Mesendoderm (in vitro differentiated cells): ENCODE measurements around the gene AKAP11.

Experiments
- DNase-seq: peaks from one replicate; pipeline ENCODE4 v3.0.0; 2013
- H2AK5ac ChIP-seq: 2 replicates; pipeline ENCODE4 v1.6.1; 2013; ENCODE audit warnings: low read length, inconsistent platforms
- H2BK120ac ChIP-seq: 2 replicates; pipeline ENCODE4 v1.6.1; 2013; ENCODE audit warnings: low read depth, mild to moderate bottlenecking, low read length, moderate library complexity, mixed read lengths
- H2BK15ac ChIP-seq: replicated peaks from 2 replicates; pipeline ENCODE4 v1.6.1; 2013; ENCODE audit warnings: low read depth, mild to moderate bottlenecking, moderate library complexity
- H2BK5ac ChIP-seq: 2 replicates; pipeline ENCODE4 v1.6.1; 2013; ENCODE audit warnings: low read length, inconsistent platforms
- H3K18ac ChIP-seq: 2 replicates; pipeline ENCODE4 v1.6.1; 2013; ENCODE audit warnings: mild to moderate bottlenecking, low read length, mixed read lengths
- H3K23ac ChIP-seq: one replicate; pipeline ENCODE4 v1.6.1; 2013; ENCODE audit warnings: low read length
- H3K27ac ChIP-seq: 2 replicates; pipeline ENCODE4 v1.5.1; 2013; ENCODE audit warnings: low read depth, mild to moderate bottlenecking, inconsistent platforms, low read length, moderate library complexity
- H3K27me3 ChIP-seq: 2 replicates; pipeline ENCODE4 v1.6.1; 2013; ENCODE audit warnings: low read length, control low read depth, mild to moderate bottlenecking, inconsistent platforms; ENCODE audit not compliant: insufficient read depth, poor library complexity
- H3K36me3 ChIP-seq: 2 replicates; pipeline ENCODE4 v1.6.1; 2013; ENCODE audit warnings: low read length, inconsistent platforms; ENCODE audit not compliant: control insufficient read depth, insufficient read depth
- H3K4ac ChIP-seq: one replicate; pipeline ENCODE4 v1.6.1; 2013; ENCODE audit warnings: low read depth, mild to moderate bottlenecking, low read length, moderate library complexity
- H3K4me1 ChIP-seq: 2 replicates; pipeline ENCODE4 v1.6.1; 2013; ENCODE audit warnings: low read depth, low read length, inconsistent platforms; ENCODE audit not compliant: control insufficient read depth
- H3K4me2 ChIP-seq: 2 replicates; pipeline ENCODE4 v1.6.1; 2013; ENCODE audit warnings: low read length
- H3K4me3 ChIP-seq: 2 replicates; pipeline ENCODE4 v1.5.1; 2013; ENCODE audit warnings: mild to moderate bottlenecking, low read length
- H3K56ac ChIP-seq: one replicate; pipeline ENCODE4 v1.6.1; 2013; ENCODE audit warnings: low read length
- H3K79me1 ChIP-seq: 2 replicates; pipeline ENCODE4 v1.6.1; 2013; ENCODE audit warnings: low read length, inconsistent platforms
- H3K79me2 ChIP-seq: 2 replicates; pipeline ENCODE4 v1.6.1; 2013; ENCODE audit warnings: mild to moderate bottlenecking, low read length; ENCODE audit not compliant: control insufficient read depth, insufficient read depth
- H3K9ac ChIP-seq: 2 replicates; pipeline ENCODE4 v1.6.1; 2013; ENCODE audit warnings: low read length, inconsistent platforms
- H4K5ac ChIP-seq: one replicate; pipeline ENCODE4 v1.6.1; 2013; ENCODE audit warnings: low read length
- H4K8ac ChIP-seq: one replicate; pipeline ENCODE4 v1.6.1; 2013; ENCODE audit warnings: low read depth, mild to moderate bottlenecking, control low read depth, low read length, moderate library complexity
- WGBS: extraction: QIAGEN DNeasy Blood & Tissue Kit; methylation state at CpG from one replicate; pipeline ENCODE4 v1.1.7; 2013; ENCODE audit warnings: low lambda C conversion rate, missing lambda C conversion rate; ENCODE audit not compliant: insufficient coverage; ENCODE audit errors: extremely low coverage; 5-methylcytosine and 5-hydroxymethylcytosine counted together

The AKAP11 gene

GRCh38 chr13:42275098-42275471 is 3.1 kb downstream of the AKAP11 start:
- H2BK15ac ChIP-seq: no peak overlapping the region
- H2AK5ac ChIP-seq: no peak overlapping the region
- H2BK5ac ChIP-seq: no peak overlapping the region
- peaks cover 10% of the 10 kb centered on the region for H3K79me2 ChIP-seq
- no peak for DNase-seq
- no peak overlapping the region for H3K4ac ChIP-seq
- no peak overlapping the region for H4K5ac ChIP-seq
- WGBS: no CpG with 5 or more reads among the region's 2 CpGs
- no peak overlapping the region for H3K4me2 ChIP-seq
- no peak overlapping the region for H3K23ac ChIP-seq
- peaks cover 2% of the 10 kb centered on the region for H3K4me1 ChIP-seq
- no peak overlapping the region for H4K8ac ChIP-seq
- H3K4me3 ChIP-seq: no peak overlapping the region
- no peaks in the 10 kb centered on the region for H3K27me3 ChIP-seq
- no peak overlapping the region for H3K56ac ChIP-seq
- peaks cover 11% of the 10 kb centered on the region for H3K79me1 ChIP-seq
- no peak overlapping the region for H3K18ac ChIP-seq
- no peaks in the 10 kb centered on the region for H3K36me3 ChIP-seq
- no peak overlapping the region for H3K27ac ChIP-seq
- no peak overlapping the region for H3K9ac ChIP-seq
- H2BK120ac ChIP-seq: no peak overlapping the region

GRCh38 chr13:42275506-42275905 is 3.6 kb downstream of the AKAP11 start:
- no peak overlapping the region for H4K5ac ChIP-seq
- no peak overlapping the region for H2BK120ac ChIP-seq
- no peak overlapping the region for H3K9ac ChIP-seq
- no peak overlapping the region for H3K18ac ChIP-seq
- no peak overlapping the region for H3K56ac ChIP-seq
- DNase-seq: no peak
- H3K4ac ChIP-seq: no peak overlapping the region
- H2BK5ac ChIP-seq: no peak overlapping the region
- peaks cover 2% of the 10 kb centered on the region for H3K4me1 ChIP-seq
- no peak overlapping the region for H2BK15ac ChIP-seq
- H3K79me1 ChIP-seq: peaks cover 11% of the 10 kb centered on the region
- peaks cover 10% of the 10 kb centered on the region for H3K79me2 ChIP-seq
- no peak overlapping the region for H2AK5ac ChIP-seq
- H3K36me3 ChIP-seq: no peaks in the 10 kb centered on the region
- H3K4me2 ChIP-seq: no peak overlapping the region
- no peak overlapping the region for H3K27ac ChIP-seq
- no peaks in the 10 kb centered on the region for H3K27me3 ChIP-seq
- H4K8ac ChIP-seq: no peak overlapping the region
- no peak overlapping the region for H3K23ac ChIP-seq
- H3K4me3 ChIP-seq: no peak overlapping the region
- WGBS: no CpG with 5 or more reads among the region's 4 CpGs

GRCh38 chr13:42276683-42277082 is 4.7 kb downstream of the AKAP11 start:
- no peak overlapping the region for H3K18ac ChIP-seq
- no peak overlapping the region for H3K56ac ChIP-seq
- H3K27ac ChIP-seq: no peak overlapping the region
- H3K4me1 ChIP-seq: peaks cover 2% of the 10 kb centered on the region
- no CpG with 5 or more reads among the region's 3 CpGs for WGBS
- no peak overlapping the region for H2BK120ac ChIP-seq
- H4K5ac ChIP-seq: no peak overlapping the region
- H3K23ac ChIP-seq: no peak overlapping the region
- no peaks in the 10 kb centered on the region for H3K36me3 ChIP-seq
- no peak overlapping the region for H3K4ac ChIP-seq
- H3K79me1 ChIP-seq: peaks cover 13% of the 10 kb centered on the region
- no peak overlapping the region for H4K8ac ChIP-seq
- H2AK5ac ChIP-seq: no peak overlapping the region
- H3K79me2 ChIP-seq: peaks cover 12% of the 10 kb centered on the region
- no peak overlapping the region for H2BK5ac ChIP-seq
- H3K4me2 ChIP-seq: no peak overlapping the region
- no peaks in the 10 kb centered on the region for H3K27me3 ChIP-seq
- no peak for DNase-seq
- H3K4me3 ChIP-seq: no peak overlapping the region
- no peak overlapping the region for H3K9ac ChIP-seq
- H2BK15ac ChIP-seq: no peak overlapping the region

GRCh38 chr13:42277618-42278276 is 5.8 kb downstream of the AKAP11 start:
- no peak overlapping the region for H3K9ac ChIP-seq
- DNase-seq: no peak
- no peak overlapping the region for H3K4ac ChIP-seq
- peaks cover 13% of the 10 kb centered on the region for H3K79me1 ChIP-seq
- H2BK120ac ChIP-seq: no peak overlapping the region
- no peak overlapping the region for H4K8ac ChIP-seq
- no peak overlapping the region for H3K56ac ChIP-seq
- H3K4me2 ChIP-seq: no peak overlapping the region
- no peak overlapping the region for H3K18ac ChIP-seq
- no peak overlapping the region for H4K5ac ChIP-seq
- no peak overlapping the region for H3K4me3 ChIP-seq
- no peak overlapping the region for H3K23ac ChIP-seq
- no peak overlapping the region for H2BK5ac ChIP-seq
- H3K36me3 ChIP-seq: no peaks in the 10 kb centered on the region
- WGBS: no CpG with 5 or more reads among the region's 7 CpGs
- peaks cover 12% of the 10 kb centered on the region for H3K79me2 ChIP-seq
- no peak overlapping the region for H2AK5ac ChIP-seq
- H3K27ac ChIP-seq: no peak overlapping the region
- peaks cover 2% of the 10 kb centered on the region for H3K4me1 ChIP-seq
- H2BK15ac ChIP-seq: no peak overlapping the region
- H3K27me3 ChIP-seq: no peaks in the 10 kb centered on the region

- Histone ChIP-seq H3K9ac (no peak overlapping the region), H3K23ac (no peak overlapping the region), H4K5ac (no peak overlapping the region), H3K79me1 (peaks cover 12% of the 10 kb centered on the region), H2AK5ac (no peak overlapping the region), H3K79me2 (peaks cover 9% of the 10 kb centered on the region), H2BK5ac (no peak overlapping the region), H2BK120ac (no peak overlapping the region), H3K4ac (no peak overlapping the region), H3K18ac (no peak overlapping the region), H3K27me3 (no peaks in the 10 kb centered on the region), H3K4me2 (no peak overlapping the region), H3K27ac (no peak overlapping the region), H3K4me3 (no peak overlapping the region), H3K56ac (no peak overlapping the region), H3K4me1 (peaks cover 3% of the 10 kb centered on the region), H3K36me3 (no peaks in the 10 kb centered on the region), H4K8ac (no peak overlapping the region), H2BK15ac (no peak overlapping the region)
- WGBS: no CpG with 5 or more reads among the region's 6 CpGs
- DNase-seq: no peak
These were observed 7.1 kb downstream of the AKAP11 start for GRCh38 chr13:42279080-42279479.

GRCh38 chr13:42279986-42280385 is 8.0 kb downstream of the AKAP11 start:
- Histone ChIP-seq H3K4me2 (no peak overlapping the region), H3K27ac (no peak overlapping the region), H2BK5ac (no peak overlapping the region), H3K18ac (no peak overlapping the region), H3K9ac (no peak overlapping the region), H3K23ac (no peak overlapping the region), H3K4me1 (peaks cover 3% of the 10 kb centered on the region), H2AK5ac (no peak overlapping the region), H2BK120ac (no peak overlapping the region), H3K36me3 (no peaks in the 10 kb centered on the region), H2BK15ac (no peak overlapping the region), H3K56ac (no peak overlapping the region), H3K4me3 (no peak overlapping the region), H3K27me3 (no peaks in the 10 kb centered on the region), H4K8ac (no peak overlapping the region), H3K79me2 (peaks cover 9% of the 10 kb centered on the region), H4K5ac (no peak overlapping the region), H3K79me1 (peaks cover 12% of the 10 kb centered on the region), H3K4ac (no peak overlapping the region)
- no peak for DNase-seq
- no CpG with 5 or more reads among the region's 1 CpG for WGBS
